DMS 273 (cell line): Measurements from ENCODE around the gene TCN1.

Source experiments
- DNase-seq: peaks from one replicate; lab custom pipeline; 2025; ENCODE audit not compliant: unreplicated experiment; lab: John Stamatoyannopoulos, UW

Gene TCN1

GRCh38 chr11:59810189-59810910 is 55.9 kb downstream of the TCN1 start, which contains the start of gene MRPL16:
Gene MRPL16, minus strand, starts transcription at chr11:59810778. Its CDS starts 120 bp downstream, at chr11:59810658.
- peak; percentile 91 for DNase-seq

DNA sequence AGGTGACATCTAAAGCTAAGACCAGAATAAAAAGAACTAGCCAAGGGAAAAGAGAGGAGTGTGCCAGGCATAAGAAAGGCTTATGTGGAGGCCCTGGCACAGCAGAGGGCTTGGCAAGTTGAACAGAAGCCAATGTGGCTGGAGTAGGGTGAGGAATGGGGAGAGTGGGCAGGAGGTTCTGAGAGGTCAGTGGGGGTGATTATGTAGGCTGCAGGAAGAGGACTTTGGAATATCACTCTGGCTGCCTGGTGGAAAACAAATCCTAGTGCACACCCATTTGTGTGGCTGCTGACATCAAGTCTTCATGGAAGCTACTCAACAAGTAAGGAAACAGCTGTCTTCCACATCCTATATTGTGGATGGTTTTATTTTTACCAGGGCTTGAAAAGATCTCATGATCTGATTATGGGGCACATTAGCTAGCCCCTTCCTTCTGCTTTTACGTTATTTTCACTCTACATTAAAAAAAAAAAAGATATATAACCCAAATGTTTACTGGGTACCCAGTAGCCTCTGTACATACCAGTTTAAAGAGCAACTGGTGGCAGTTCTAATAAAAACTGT is 59.2 kb downstream of the TCN1 start:
- DNase-seq = no peak

DNA sequence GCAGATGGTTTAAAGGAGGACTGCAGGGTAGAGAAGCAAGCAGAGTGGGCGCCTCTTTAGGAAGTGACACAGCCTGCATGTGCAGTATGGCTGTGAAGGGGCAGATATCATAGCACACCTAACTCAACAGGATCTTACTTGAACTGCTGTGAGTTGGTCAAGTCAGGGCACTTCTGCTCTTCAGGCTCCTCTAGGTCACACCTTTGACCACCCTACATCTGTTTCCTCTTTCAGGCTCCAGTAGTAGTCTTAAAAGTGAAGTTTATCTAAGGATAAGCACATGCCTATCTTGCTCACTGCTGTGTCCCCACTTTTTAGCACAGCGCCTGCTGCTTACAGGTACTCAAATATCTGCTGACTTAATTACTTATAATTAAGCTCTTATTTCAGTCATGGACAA is 62.2 kb downstream of the TCN1 start:
- no peak for DNase-seq
